Right lobe of liver (tissue), 6 donors: ENCODE data around the gene CD209. TPM values are rescaled to one million over a fixed set of nuclear protein-coding genes. Genes with fewer than 3 reads are reported as not detected.

Experiments used
- ATAC-seq, 4 donors: fragments of 200-7000 bp; cut with Tn5 transposase; one replicate each; pipeline ENCODE4 v1.9.1; 2020; ENCODE audit warnings: mild to moderate bottlenecking in 4 of 4, moderate library complexity in 4 of 4
- DNase-seq, 3 donors: peaks; one replicate each; pipeline ENCODE4 v3.0.0-alpha.2; 2020
- H3K27ac ChIP-seq, 3 donors: fragments of 200-600 bp; one replicate each; pipeline ENCODE4 v1.8.0; 2022
- H3K27me3 ChIP-seq, 2 donors: fragments of 200-600 bp; one replicate each; pipeline ENCODE4 v1.8.0; 2022
- H3K36me3 ChIP-seq, 4 donors: fragments of 200-600 bp; sonication (generic) in 1 of 4; one replicate each; pipeline versions ENCODE4 v1.5.1 to v1.8.0; 2017 to 2022; ENCODE audit warnings: control low read depth in 1 of 4
- H3K4me1 ChIP-seq, 4 donors: fragments of 200-600 bp; sonication (generic) in 1 of 4; one replicate each; pipeline versions ENCODE4 v1.5.1 to v1.8.0; 2017 to 2022; ENCODE audit warnings: control low read depth in 1 of 4
- H3K4me3 ChIP-seq, 3 donors: fragments of 200-600 bp; one replicate each; pipeline ENCODE4 v1.8.0; 2022
- H3K9me3 ChIP-seq, 4 donors: fragments of 200-600 bp; sonication (generic) in 1 of 4; one replicate each; pipeline versions ENCODE4 v1.5.1 to v1.8.0; 2017 to 2022; ENCODE audit warnings: control low read depth in 1 of 4
- CTCF ChIP-seq, 4 donors: fragments of 200-600 bp in 3 of 4; fragments of 450-650 bp in 1 of 4; IDR thresholded peaks; one replicate each; pipeline versions ENCODE4 v1.5.1 to v1.8.0; 2016 to 2022; ENCODE audit warnings: antibody characterized with exemption in 4 of 4, mild to moderate bottlenecking in 2 of 4
- POLR2A ChIP-seq: fragments of 450-650 bp; IDR thresholded peaks from one replicate; pipeline ENCODE4 v1.6.1; 2017; ENCODE audit warnings: antibody characterized with exemption, mild to moderate bottlenecking
- WGBS: methylation state at CpG from one replicate; pipeline ENCODE4 v1.1.6; 2018; ENCODE audit warnings: low coverage, low lambda C conversion rate; ENCODE audit not compliant: insufficient coverage; ENCODE audit errors: missing lambda C conversion rate; 5-methylcytosine and 5-hydroxymethylcytosine counted together
- intact Hi-C, 2 donors: fragments of 100-400 bp; cut with DNase I; formaldehyde crosslinking; loops; one replicate each; pipeline versions ENCODE4 v1.11.2 to v1.14.1; 2022
- total RNA-seq, 6 experiments: library from RNA; depleted of rRNA in 2 of 6; stranded (reverse); fragments of >200 nt in 2 of 6; fragmentation: NEBNext Ultra II Directional in 3 of 6; extraction: Animal tissue kit (Norgen Biotek cat#: 25700) in 3 of 6; gene quantifications; one replicate each; pipeline versions ENCODE4 v1.1.0 to v1.2.4, GENCODE V29; 2016 to 2023
- donor health status: DM: no; HTN: yes; CAD: no.
- donor health status: DM: no; HTN: no; CAD: no.
- donor health status: DM: no; HTN: no; CAD: no.
- donor health status: DM: no; HTN: yes; CAD: no.
- donor health status: DM: no; HTN: yes; CAD: no.

Gene CD209
- total RNA-seq, 6 experiments from 2014 or later, result 0.42 to 6.7 (median 2.8) TPM

DNA sequence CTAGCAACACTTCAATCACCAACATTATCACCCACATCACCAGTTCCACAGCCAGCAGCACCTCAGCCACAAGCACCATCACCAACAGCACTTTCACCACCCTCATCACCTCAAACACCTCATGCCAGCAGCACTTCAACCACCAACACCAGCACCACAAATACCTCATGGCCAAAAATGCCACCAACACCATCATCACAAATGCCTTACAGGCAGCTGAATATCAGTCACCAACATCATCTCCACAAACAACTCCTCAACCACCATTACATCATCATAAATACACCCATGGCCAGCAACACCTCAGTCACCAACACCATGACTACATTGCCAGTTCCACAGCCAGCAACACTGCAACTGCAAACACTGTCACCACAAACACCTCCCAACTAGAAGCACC, 55.8 kb downstream of the CD209 start:
- Histone ChIP-seq H3K27me3 (no peaks in the 10 kb centered on the region), H3K9me3 (no peaks in the 10 kb centered on the region), H3K36me3 (no peaks in the 10 kb centered on the region), H3K4me3 (no peak overlapping the region), H3K27ac (no peak overlapping the region), H3K4me1 (no peaks in the 10 kb centered on the region)
- DNase-seq (no peak), ATAC-seq (no peak)
- intact Hi-C loops, result no loop called here
- no peak for TF ChIP-seq CTCF (IDR thresholded peaks at IDR 0.05)
- TF ChIP-seq POLR2A, result no peak

GRCh38 chr19:7690779-7691258, 56.5 kb downstream of the CD209 start:
- no peaks in the 10 kb centered on the region for H3K36me3 ChIP-seq
- H3K4me1 ChIP-seq, result no peaks in the 10 kb centered on the region
- ATAC-seq (no peak), DNase-seq (no peak)
- no peak for TF ChIP-seq CTCF (IDR thresholded peaks at IDR 0.05)
- TF ChIP-seq POLR2A, result no peak
- no peak overlapping the region for H3K27ac ChIP-seq
- no peaks in the 10 kb centered on the region for H3K27me3 ChIP-seq
- H3K9me3 ChIP-seq, result no peaks in the 10 kb centered on the region
- H3K4me3 ChIP-seq, result no peak overlapping the region
- WGBS, result 62% methylated on average over 4 of the region's 8 CpGs
- intact Hi-C loops, result no loop called here

Other genes with a start within 250 kb of the CD209 start
- gene ZNF358, start 231.4 kb downstream of the CD209 start, total RNA-seq, result 10 to 100 TPM; 15.3 to 35.1 (median 24.8) TPM
- 10 to 100 TPM in 5 of 6 experiments, 1 to 10 TPM in 1; 9.8 to 25.2 (median 17.7) TPM for gene MCOLN1, start 224.9 kb downstream of the CD209 start, total RNA-seq
- 10 to 100 TPM; 38.7 to 61.8 (median 46.5) TPM for gene PNPLA6, start 211.8 kb downstream of the CD209 start, total RNA-seq
- gene CAMSAP3, start 151.7 kb downstream of the CD209 start, total RNA-seq, result 10 to 100 TPM; 21.8 to 31.9 (median 23.4) TPM
- gene XAB2, start 118.0 kb downstream of the CD209 start, total RNA-seq, result 10 to 100 TPM; 12.8 to 21.3 (median 17.8) TPM
- gene PET100, start 117.7 kb downstream of the CD209 start, total RNA-seq, result 10 to 100 TPM in 4 of 6 experiments, 1 to 10 TPM in 2; 6.8 to 83.9 (median 56.5) TPM
- 1 to 10 TPM in 1 of 6 experiments, under 1 TPM in 2, not detected in 3; 0.90 to 1.5 (median 0.95) TPM for gene PCP2, start 113.8 kb downstream of the CD209 start, total RNA-seq
- gene STXBP2, start 110.4 kb downstream of the CD209 start, total RNA-seq, result 10 to 100 TPM; 27.5 to 45.7 (median 39.1) TPM
- 1 to 10 TPM in 1 of 6 experiments, under 1 TPM in 1, not detected in 4; 0.63 to 2.4 TPM for gene RETN, start 78.5 kb downstream of the CD209 start, total RNA-seq
- under 1 TPM; 0.11 to 0.86 (median 0.34) TPM for gene MCEMP1, start 70.4 kb downstream of the CD209 start, total RNA-seq
- 10 to 100 TPM; 41.7 to 66.5 (median 52.0) TPM for gene TRAPPC5, start 66.7 kb downstream of the CD209 start, total RNA-seq
- gene FCER2, start 45.4 kb downstream of the CD209 start, total RNA-seq, result under 1 TPM in 2 of 6 experiments, not detected in 4; 0.18 to 0.29 TPM
- gene CLEC4G, start 15.4 kb downstream of the CD209 start, total RNA-seq, result 10 to 100 TPM; 25.7 to 59.0 (median 38.2) TPM
- gene CLEC4M, start 15.7 kb upstream of the CD209 start, total RNA-seq, result 10 to 100 TPM; 12.8 to 64.8 (median 20.8) TPM
- gene EVI5L, start 82.7 kb upstream of the CD209 start, total RNA-seq, result 1 to 10 TPM; 3.7 to 6.3 (median 4.9) TPM
- under 1 TPM in 4 of 6 experiments, not detected in 2; 0.07 to 0.37 (median 0.12) TPM for gene PRR36, start 126.9 kb upstream of the CD209 start, total RNA-seq
- 1 to 10 TPM; 1.5 to 9.6 (median 3.5) TPM for gene LRRC8E, start 141.0 kb upstream of the CD209 start, total RNA-seq
- 10 to 100 TPM in 5 of 6 experiments, 1 to 10 TPM in 1; 9.7 to 22.1 (median 15.6) TPM for gene MAP2K7, start 156.3 kb upstream of the CD209 start, total RNA-seq
- 1 to 10 TPM in 3 of 6 experiments, under 1 TPM in 3; 0.42 to 2.9 (median 1.3) TPM for gene TGFBR3L, start 167.3 kb upstream of the CD209 start, total RNA-seq
- 1 to 10 TPM; 3.5 to 7.8 (median 5.2) TPM for gene SNAPC2, start 172.8 kb upstream of the CD209 start, total RNA-seq
- gene CTXN1, start 178.6 kb upstream of the CD209 start, total RNA-seq, result under 1 TPM in 2 of 6 experiments, not detected in 4; 0.18 to 0.49 TPM
- gene TIMM44, start 196.1 kb upstream of the CD209 start, total RNA-seq, result 10 to 100 TPM; 26.1 to 41.7 (median 36.9) TPM